Keratinocyte (primary cell): ENCODE measurements around the gene GLIPR1.

Experiments used
- EZH2 ChIP-seq: IDR thresholded peaks from one replicate; pipeline ENCODE4 v1.6.1; 2012; ENCODE audit warnings: inconsistent platforms, mild to moderate bottlenecking, low read length, moderate library complexity
- TF ChIP-seq, protein P1 (sequence below), 3 experiments: IDR thresholded peaks in 1 of 3; conservative IDR thresholded peaks in 1 of 3; optimal IDR thresholded peaks in 1 of 3; 2 replicates in 2 of 3; 3 replicates in 1 of 3; pipeline versions ENCODE3 to v1.5.1; 2011; ENCODE audit warnings: low read length in 3 of 3, mild to moderate bottlenecking in 3 of 3, moderate library complexity in 2 of 3, control low read depth in 1 of 3, inconsistent platforms in 1 of 3; ENCODE audit not compliant: insufficient read depth in 2 of 3; ENCODE audit errors: extremely low read depth in 1 of 3

DNA sequence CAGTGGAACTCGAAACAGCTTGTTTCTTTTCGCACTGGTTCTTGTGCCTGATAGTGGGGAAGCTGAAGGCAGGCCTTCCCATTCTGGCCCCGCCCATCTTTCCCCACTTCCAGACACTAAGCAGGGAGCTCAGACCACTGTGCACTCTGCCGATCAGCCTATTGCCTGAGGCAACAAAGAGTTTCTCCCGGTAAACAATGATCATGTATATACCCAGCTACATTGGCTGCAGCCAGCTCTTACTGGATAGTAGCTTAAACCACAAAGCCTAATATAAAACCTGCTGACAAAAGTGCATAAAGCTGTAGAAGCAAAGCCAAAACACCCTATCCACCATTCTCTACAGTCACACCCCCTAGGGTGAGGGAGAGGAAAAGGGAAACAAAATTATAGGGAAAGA lies 24.7 kb upstream of the GLIPR1 start:
- TF ChIP-seq, protein P1, sequence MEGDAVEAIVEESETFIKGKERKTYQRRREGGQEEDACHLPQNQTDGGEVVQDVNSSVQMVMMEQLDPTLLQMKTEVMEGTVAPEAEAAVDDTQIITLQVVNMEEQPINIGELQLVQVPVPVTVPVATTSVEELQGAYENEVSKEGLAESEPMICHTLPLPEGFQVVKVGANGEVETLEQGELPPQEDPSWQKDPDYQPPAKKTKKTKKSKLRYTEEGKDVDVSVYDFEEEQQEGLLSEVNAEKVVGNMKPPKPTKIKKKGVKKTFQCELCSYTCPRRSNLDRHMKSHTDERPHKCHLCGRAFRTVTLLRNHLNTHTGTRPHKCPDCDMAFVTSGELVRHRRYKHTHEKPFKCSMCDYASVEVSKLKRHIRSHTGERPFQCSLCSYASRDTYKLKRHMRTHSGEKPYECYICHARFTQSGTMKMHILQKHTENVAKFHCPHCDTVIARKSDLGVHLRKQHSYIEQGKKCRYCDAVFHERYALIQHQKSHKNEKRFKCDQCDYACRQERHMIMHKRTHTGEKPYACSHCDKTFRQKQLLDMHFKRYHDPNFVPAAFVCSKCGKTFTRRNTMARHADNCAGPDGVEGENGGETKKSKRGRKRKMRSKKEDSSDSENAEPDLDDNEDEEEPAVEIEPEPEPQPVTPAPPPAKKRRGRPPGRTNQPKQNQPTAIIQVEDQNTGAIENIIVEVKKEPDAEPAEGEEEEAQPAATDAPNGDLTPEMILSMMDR (optimal IDR thresholded peaks at IDR 0.05 in 1 of 3, IDR thresholded peaks at IDR 0.05 in 1 of 3, conservative IDR thresholded peaks at IDR 0.05 in 1 of 3; ENCODE audit: extremely low read depth in 1 of 3, insufficient read depth in 2 of 3, low read length in 3 of 3), result no peak
- TF ChIP-seq EZH2, result no peak
